Upper lobe of left lung (tissue), 6 donors: ENCODE measurements around the gene PLSCR2. TPM values are rescaled to one million over a fixed set of nuclear protein-coding genes. Genes with fewer than 3 reads are reported as not detected.

Experiments
- ATAC-seq, 2 donors: fragments of 200-7000 bp; cut with Tn5 transposase; one replicate each; pipeline ENCODE4 v1.9.1; 2022; ENCODE audit warnings: mild to moderate bottlenecking in 2 of 2, moderate library complexity in 2 of 2; ENCODE audit not compliant: low FRiP score in 2 of 2
- DNase-seq, 2 donors: peaks; one replicate each; pipeline ENCODE4 v3.0.0-alpha.2; 2019 to 2020
- H3K27ac ChIP-seq, 4 donors: fragments of 200-600 bp; sonication (generic); one replicate each; pipeline ENCODE4 v1.5.1; 2016 to 2019
- H3K27me3 ChIP-seq, 4 donors: fragments of 200-600 bp; sonication (generic); one replicate each; pipeline ENCODE4 v1.5.1; 2017 to 2019
- H3K36me3 ChIP-seq, 4 donors: fragments of 200-600 bp; sonication (generic); one replicate each; pipeline ENCODE4 v1.5.1; 2016 to 2019
- H3K4me1 ChIP-seq, 4 donors: fragments of 200-600 bp; sonication (generic); one replicate each; pipeline ENCODE4 v1.5.1; 2018 to 2019
- H3K4me3 ChIP-seq, 4 donors: fragments of 200-600 bp; sonication (generic); one replicate each; pipeline ENCODE4 v1.5.1; 2017 to 2019; ENCODE audit warnings: mild to moderate bottlenecking in 2 of 4, moderate library complexity in 1 of 4
- H3K9me3 ChIP-seq, 4 donors: fragments of 200-600 bp; sonication (generic); one replicate each; pipeline ENCODE4 v1.5.1; 2018 to 2019
- EP300 ChIP-seq, 4 donors: sonication (generic); formaldehyde crosslinking; IDR thresholded peaks; one replicate each; pipeline ENCODE4 v1.5.1; 2017; ENCODE audit warnings: antibody characterized with exemption in 4 of 4, control low read depth in 2 of 4
- POLR2A ChIP-seq, 4 donors: fragments of 450-650 bp; IDR thresholded peaks; one replicate each; pipeline ENCODE4 v1.5.1; 2016 to 2017; ENCODE audit warnings: antibody characterized with exemption in 4 of 4, mild to moderate bottlenecking in 2 of 4
- POLR2AphosphoS5 ChIP-seq, 2 donors: sonication (generic); formaldehyde crosslinking; IDR thresholded peaks; one replicate each; pipeline ENCODE4 v1.5.1; 2017; ENCODE audit warnings: antibody characterized with exemption in 2 of 2
- WGBS, 2 donors: methylation state at CpG; one replicate each; pipeline ENCODE4 v1.1.5; 2017 to 2018; 5-methylcytosine and 5-hydroxymethylcytosine counted together
- total RNA-seq, 6 donors: library from RNA; depleted of rRNA in 4 of 6; stranded (reverse); fragments of >200 nt in 4 of 6; gene quantifications; one replicate each; pipeline versions ENCODE4 v1.1.0 to v1.2.1, GENCODE V29; 2016 to 2021
- TF ChIP-seq, protein P1 (sequence below), 6 experiments: fragments of 450-650 bp in 4 of 6; fragments of 200-600 bp in 2 of 6; sonication (generic) in 2 of 6; IDR thresholded peaks; one replicate each; pipeline ENCODE4 v1.5.1; 2016 to 2019; ENCODE audit warnings: antibody characterized with exemption in 6 of 6
- donor health status: DM: no; HTN: no; CAD: no; lungs with moderate emphysema.
- donor health status: DM: no; HTN: yes; CAD: no; lungs with severe emphysema.

Gene PLSCR2
- total RNA-seq, 6 donors from 2014 or later, result 0.31 TPM; not detected in 5

DNA sequence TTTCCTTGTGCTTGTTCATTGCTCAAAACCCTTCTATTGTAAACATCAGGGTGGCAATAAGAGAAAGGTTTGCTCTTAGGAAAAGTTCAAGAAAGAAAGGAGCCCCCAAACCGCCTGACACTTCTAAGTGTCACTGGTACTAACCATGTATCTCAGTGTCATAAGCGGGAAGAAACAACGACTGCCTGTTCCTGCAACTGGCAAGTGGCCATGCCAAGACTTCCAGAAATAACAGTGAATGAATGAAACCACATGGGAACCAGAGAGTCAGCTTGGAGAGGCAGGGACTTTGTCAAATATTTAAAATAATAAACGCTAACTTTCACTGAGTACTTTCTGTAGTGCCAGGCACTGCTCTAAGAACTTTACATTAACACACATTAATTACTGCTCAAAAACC, 1.1 kb downstream of the PLSCR2 start:
- no peak overlapping the region for H3K27ac ChIP-seq
- no peak for TF ChIP-seq EP300 (IDR thresholded peaks at IDR 0.05)
- TF ChIP-seq, protein P1, sequence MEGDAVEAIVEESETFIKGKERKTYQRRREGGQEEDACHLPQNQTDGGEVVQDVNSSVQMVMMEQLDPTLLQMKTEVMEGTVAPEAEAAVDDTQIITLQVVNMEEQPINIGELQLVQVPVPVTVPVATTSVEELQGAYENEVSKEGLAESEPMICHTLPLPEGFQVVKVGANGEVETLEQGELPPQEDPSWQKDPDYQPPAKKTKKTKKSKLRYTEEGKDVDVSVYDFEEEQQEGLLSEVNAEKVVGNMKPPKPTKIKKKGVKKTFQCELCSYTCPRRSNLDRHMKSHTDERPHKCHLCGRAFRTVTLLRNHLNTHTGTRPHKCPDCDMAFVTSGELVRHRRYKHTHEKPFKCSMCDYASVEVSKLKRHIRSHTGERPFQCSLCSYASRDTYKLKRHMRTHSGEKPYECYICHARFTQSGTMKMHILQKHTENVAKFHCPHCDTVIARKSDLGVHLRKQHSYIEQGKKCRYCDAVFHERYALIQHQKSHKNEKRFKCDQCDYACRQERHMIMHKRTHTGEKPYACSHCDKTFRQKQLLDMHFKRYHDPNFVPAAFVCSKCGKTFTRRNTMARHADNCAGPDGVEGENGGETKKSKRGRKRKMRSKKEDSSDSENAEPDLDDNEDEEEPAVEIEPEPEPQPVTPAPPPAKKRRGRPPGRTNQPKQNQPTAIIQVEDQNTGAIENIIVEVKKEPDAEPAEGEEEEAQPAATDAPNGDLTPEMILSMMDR (IDR thresholded peaks at IDR 0.05), result no peak
- no peak for TF ChIP-seq POLR2A (IDR thresholded peaks at IDR 0.05)
- TF ChIP-seq POLR2AphosphoS5 (IDR thresholded peaks at IDR 0.05), result no peak
- WGBS, 2 donors, result 65% methylated on average over 4 of the region's 4 CpGs
- H3K27me3 ChIP-seq, result no peaks in the 10 kb centered on the region
- DNase-seq (no peak), ATAC-seq (no peak)
- H3K4me1 ChIP-seq, result peaks cover 0 to 15% (median 2%) of the 10 kb centered on the region in 4 donors
- H3K36me3 ChIP-seq, result no peaks in the 10 kb centered on the region
- H3K4me3 ChIP-seq, result no peak overlapping the region
- no peaks in the 10 kb centered on the region for H3K9me3 ChIP-seq

DNA sequence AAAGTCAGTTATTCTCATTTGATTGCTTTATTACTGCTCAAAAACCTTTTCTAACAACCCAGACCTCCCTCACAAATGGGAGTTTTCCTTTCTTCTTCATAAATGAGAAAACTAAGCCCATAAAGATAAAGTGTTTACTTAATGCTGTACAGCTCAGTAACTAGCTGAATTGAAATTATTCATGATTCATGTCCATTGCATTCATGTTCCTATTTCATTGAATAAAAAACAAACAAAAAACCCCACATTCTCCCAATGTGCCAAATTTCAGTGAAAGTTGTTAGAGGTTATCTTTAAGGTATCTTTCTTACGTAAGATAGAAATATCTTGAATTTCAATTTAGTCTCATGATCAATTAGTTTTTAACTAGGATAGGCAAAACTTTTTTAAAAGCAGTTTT, 2.8 kb downstream of the PLSCR2 start:
- H3K4me1 ChIP-seq, result peaks cover 0 to 15% (median 2%) of the 10 kb centered on the region in 4 donors
- no peaks in the 10 kb centered on the region for H3K27me3 ChIP-seq
- ATAC-seq (no peak), DNase-seq (no peak)
- 0 to 2% methylated on average over 1 of the region's 1 CpG for WGBS, 2 donors
- no peak overlapping the region for H3K27ac ChIP-seq
- no peaks in the 10 kb centered on the region for H3K9me3 ChIP-seq
- TF ChIP-seq EP300 (IDR thresholded peaks at IDR 0.05), result no peak
- TF ChIP-seq, protein P1 (IDR thresholded peaks at IDR 0.05), result no peak
- TF ChIP-seq POLR2A (IDR thresholded peaks at IDR 0.05), result no peak
- TF ChIP-seq POLR2AphosphoS5 (IDR thresholded peaks at IDR 0.05), result no peak
- H3K36me3 ChIP-seq, result no peaks in the 10 kb centered on the region
- no peak overlapping the region for H3K4me3 ChIP-seq

DNA sequence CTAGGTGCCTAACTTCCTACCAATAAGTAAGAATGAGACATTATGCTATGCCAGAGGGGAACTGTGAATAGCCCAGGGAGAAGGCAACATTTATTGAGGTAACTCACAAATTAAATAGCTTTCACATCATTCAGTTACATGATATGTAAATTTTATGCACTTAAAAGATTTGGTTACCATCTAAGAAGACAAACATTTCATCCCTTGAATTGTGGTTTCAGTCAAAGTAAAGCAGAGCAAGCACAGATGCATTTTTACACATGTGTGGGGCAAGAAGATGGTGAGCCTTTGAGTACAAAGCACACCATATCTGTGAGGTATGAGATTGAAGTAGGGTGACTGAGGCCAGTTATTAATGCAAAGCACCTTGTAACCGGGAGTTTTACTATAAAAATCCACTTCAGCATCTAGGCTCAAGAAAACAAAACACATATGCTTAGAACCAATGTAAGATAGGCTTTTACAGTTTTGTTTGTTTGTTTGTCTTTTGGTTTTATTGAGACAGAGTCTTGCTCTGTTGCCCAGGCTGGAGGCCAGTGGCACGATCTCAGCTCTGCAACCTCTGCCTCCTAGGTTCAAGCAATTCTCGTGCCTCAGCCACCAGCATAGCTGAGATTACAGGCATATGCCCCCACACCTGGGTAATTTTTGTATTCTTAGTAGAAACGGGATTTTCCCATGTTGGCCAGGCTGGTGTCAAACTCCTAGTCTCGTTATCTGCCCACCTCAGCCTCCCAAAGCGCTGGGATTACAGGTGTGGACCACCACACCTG, 3.5 kb downstream of the PLSCR2 start:
- no peaks in the 10 kb centered on the region for H3K9me3 ChIP-seq
- H3K36me3 ChIP-seq, result no peaks in the 10 kb centered on the region
- H3K4me3 ChIP-seq, result no peak overlapping the region
- H3K27me3 ChIP-seq, result no peaks in the 10 kb centered on the region
- ATAC-seq (no peak), DNase-seq (no peak)
- H3K27ac ChIP-seq, result no peak overlapping the region
- TF ChIP-seq, protein P1 (IDR thresholded peaks at IDR 0.05), result no peak
- no peak for TF ChIP-seq POLR2A (IDR thresholded peaks at IDR 0.05)
- TF ChIP-seq EP300 (IDR thresholded peaks at IDR 0.05), result no peak
- TF ChIP-seq POLR2AphosphoS5 (IDR thresholded peaks at IDR 0.05), result no peak
- peaks cover 0 to 15% (median 2%) of the 10 kb centered on the region in 4 donors for H3K4me1 ChIP-seq
- WGBS, 2 donors, result 92 to 95% methylated on average over 6 of the region's 6 CpGs

DNA sequence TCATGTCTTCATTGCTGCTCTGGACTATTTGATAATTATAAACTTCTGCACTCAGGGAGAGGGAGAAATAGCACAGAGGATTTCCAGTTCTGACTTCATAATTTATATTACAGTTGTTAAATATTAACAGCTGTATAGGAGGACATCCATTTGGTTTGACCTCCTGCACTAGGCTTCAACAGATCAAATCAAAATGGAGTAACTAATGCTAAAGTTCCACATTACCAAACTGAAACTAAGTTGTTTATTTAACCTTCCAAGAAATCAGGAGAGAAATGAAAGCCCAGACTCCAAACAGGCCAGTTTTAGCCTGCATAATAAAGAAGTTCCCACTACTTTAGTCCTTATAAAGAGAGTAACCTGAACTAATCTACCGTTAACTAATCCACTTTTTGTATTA, 4.6 kb downstream of the PLSCR2 start:
- DNase-seq, result no peak
- Histone ChIP-seq H3K9me3 (no peaks in the 10 kb centered on the region), H3K27me3 (no peaks in the 10 kb centered on the region), H3K27ac (no peak overlapping the region), H3K36me3 (no peaks in the 10 kb centered on the region), H3K4me1 (peaks cover 0 to 11% (median 0%) of the 10 kb centered on the region in 4 donors), H3K4me3 (no peak overlapping the region)
- no peak for TF ChIP-seq EP300 (IDR thresholded peaks at IDR 0.05)
- no peak for TF ChIP-seq POLR2AphosphoS5 (IDR thresholded peaks at IDR 0.05)
- TF ChIP-seq, protein P1 (IDR thresholded peaks at IDR 0.05), result no peak
- TF ChIP-seq POLR2A (IDR thresholded peaks at IDR 0.05), result no peak
- no peak for ATAC-seq
- WGBS, 2 donors, result 77 to 81% methylated on average over 1 of the region's 1 CpG
